Measurements from ENCODE around the gene FIP1L1.
A peak's percentile ranks its signal among the peaks of the same experiment; 100 is the strongest.
"Not testable (repeated sequence)": the region's sequence is repeated elsewhere in the genome, so short reads cannot be mapped to it uniquely, and the experiment has no call there.

Gene FIP1L1

GRCh38 chr4:53377319-53378170 is at the start of gene FIP1L1:
Gene FIP1L1, plus strand, starts transcription at chr4:53377641. Its CDS starts 198 bp downstream, at chr4:53377839.
- Histone ChIP-seq H3K9ac (ENCODE audit: low read length) (peak within 1 kb of the TSS; percentile 90), H3K27me3 (ENCODE audit: control insufficient read depth, insufficient read depth, low read length) (no peaks in the 10 kb centered on the region), H3K4me1 (ENCODE audit: control insufficient read depth, insufficient read depth, low read length) (peaks cover 13% of the 10 kb centered on the region), H3K36me3 (ENCODE audit: control insufficient read depth, insufficient read depth, low read length) (no peaks in the 10 kb centered on the region), H3K9me3 (ENCODE audit: control insufficient read depth, low read length) (no peaks in the 10 kb centered on the region), H3K4me3 (ENCODE audit: low read length) (peak within 1 kb of the TSS; percentile 62)

DNA sequence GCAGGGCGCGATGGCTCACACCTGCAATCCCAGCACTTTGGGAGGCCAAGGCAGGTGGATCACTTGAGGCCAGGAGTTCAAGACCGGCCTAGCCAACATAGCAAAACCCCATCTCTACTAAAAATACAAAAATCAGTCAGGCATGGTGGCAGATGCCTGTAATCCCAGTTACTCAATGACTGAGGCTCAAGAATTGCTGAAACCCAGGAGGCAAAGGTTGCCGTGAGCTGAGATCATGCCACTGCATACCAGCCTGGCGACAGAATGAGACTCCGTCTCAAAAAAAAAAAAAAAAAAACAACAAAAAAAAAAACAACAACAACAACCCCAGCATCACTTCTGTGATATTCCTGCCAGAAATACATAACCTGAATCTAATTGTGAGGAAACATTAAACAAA is 42.5 kb upstream of the FIP1L1 start:
- H3K9ac ChIP-seq (ENCODE audit: low read length); H3K9me3 ChIP-seq (ENCODE audit: control insufficient read depth, low read length); H3K27me3 ChIP-seq (ENCODE audit: control insufficient read depth, insufficient read depth, low read length); H3K4me3 ChIP-seq (ENCODE audit: low read length); H3K36me3 ChIP-seq (ENCODE audit: control insufficient read depth, insufficient read depth, low read length); H3K4me1 ChIP-seq (ENCODE audit: control insufficient read depth, insufficient read depth, low read length): not testable (repeated sequence)

DNA sequence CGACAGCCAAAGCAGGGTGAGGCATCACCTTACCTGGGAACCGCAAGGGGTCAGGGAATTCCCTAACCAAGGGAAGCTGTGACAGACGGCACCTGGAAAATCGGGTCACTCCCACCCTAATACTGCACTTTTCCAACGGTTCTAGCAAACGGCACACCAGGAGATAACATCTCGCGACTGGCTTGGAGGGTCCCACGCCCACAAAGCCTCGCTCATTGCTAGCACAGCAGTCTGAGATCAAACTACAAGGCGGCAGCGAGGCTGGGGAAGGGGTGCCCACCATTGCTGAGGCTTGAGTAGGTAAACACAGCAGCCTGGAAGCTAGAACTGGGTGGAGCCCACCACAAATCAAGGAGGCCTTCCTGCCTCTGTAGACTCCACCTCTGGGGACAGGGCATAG is 37.3 kb upstream of the FIP1L1 start:
- not testable (repeated sequence) for H3K36me3 ChIP-seq (ENCODE audit: control insufficient read depth, insufficient read depth, low read length); H3K9me3 ChIP-seq (ENCODE audit: control insufficient read depth, low read length); H3K9ac ChIP-seq (ENCODE audit: low read length); H3K4me3 ChIP-seq (ENCODE audit: low read length); H3K4me1 ChIP-seq (ENCODE audit: control insufficient read depth, insufficient read depth, low read length); H3K27me3 ChIP-seq (ENCODE audit: control insufficient read depth, insufficient read depth, low read length)

DNA sequence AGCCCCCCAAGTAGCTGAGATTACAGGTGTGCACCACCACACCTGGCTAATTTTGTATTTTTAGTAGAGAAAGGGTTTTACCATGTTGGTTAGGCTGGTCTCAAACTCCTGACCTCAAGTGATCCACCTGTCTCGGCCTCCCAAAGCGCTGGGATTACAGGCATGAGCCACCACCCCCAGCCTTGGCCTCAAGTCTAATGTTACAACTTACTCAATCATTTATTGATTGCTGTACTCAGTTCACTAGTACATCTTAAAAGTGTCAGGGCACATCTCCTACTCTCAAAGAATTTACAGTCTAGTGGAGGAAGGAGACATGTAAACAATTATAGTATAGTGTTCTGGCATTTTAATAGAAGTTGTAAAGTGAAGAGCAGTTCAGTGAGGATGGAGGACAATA is 31.0 kb upstream of the FIP1L1 start:
- H3K4me1 ChIP-seq (ENCODE audit: control insufficient read depth, insufficient read depth, low read length); H3K36me3 ChIP-seq (ENCODE audit: control insufficient read depth, insufficient read depth, low read length); H3K9me3 ChIP-seq (ENCODE audit: control insufficient read depth, low read length); H3K4me3 ChIP-seq (ENCODE audit: low read length); H3K9ac ChIP-seq (ENCODE audit: low read length); H3K27me3 ChIP-seq (ENCODE audit: control insufficient read depth, insufficient read depth, low read length): not testable (repeated sequence)

DNA sequence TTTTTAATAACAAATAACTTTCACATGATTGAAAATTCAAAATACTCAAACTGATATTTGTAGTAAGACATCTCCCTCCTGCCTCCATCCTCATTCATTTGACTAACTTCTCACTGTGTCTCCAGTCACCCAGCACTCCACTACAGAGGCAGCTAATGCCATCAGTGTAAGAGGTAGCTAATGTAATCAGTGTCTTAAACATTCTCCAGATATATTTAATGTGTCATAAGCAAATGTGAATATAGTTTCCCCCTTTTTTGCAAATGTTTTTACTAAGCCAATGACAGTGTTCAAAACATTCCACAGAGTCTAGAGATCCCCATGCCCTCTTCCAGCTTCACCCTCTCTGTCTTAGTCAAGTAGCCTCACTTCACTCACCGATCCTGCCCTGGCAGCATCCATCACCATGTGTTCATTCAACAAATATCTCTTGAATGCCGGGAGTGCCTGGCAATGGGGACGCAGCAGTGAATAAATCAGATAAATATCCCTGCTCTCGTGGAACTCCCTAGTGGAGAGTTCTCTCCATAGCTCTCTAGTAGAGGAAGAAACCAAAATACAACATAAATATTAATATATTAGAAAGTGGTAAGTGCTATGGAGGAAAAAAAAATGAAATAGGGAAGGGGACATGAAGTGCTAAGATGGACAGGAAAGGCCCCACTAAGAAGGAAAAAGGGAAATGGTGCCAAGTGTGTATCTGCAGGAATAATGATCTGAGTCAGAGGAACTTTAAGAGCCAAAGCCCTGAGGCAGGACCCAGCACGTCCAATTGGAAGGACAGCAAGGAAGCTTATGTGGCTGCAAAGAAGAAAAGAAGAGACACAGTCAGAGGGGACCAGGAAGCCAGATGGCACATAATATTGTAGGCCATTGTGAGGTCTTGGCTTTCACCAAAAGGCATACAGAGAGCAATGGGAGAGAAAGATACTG is 30.3 kb upstream of the FIP1L1 start:
- Histone ChIP-seq H3K4me1 (ENCODE audit: control insufficient read depth, insufficient read depth, low read length) (no peaks in the 10 kb centered on the region), H3K9ac (ENCODE audit: low read length) (no peak overlapping the region), H3K36me3 (ENCODE audit: control insufficient read depth, insufficient read depth, low read length) (no peaks in the 10 kb centered on the region), H3K4me3 (ENCODE audit: low read length) (no peak overlapping the region), H3K9me3 (ENCODE audit: control insufficient read depth, low read length) (no peaks in the 10 kb centered on the region), H3K27me3 (ENCODE audit: control insufficient read depth, insufficient read depth, low read length) (no peaks in the 10 kb centered on the region)

DNA sequence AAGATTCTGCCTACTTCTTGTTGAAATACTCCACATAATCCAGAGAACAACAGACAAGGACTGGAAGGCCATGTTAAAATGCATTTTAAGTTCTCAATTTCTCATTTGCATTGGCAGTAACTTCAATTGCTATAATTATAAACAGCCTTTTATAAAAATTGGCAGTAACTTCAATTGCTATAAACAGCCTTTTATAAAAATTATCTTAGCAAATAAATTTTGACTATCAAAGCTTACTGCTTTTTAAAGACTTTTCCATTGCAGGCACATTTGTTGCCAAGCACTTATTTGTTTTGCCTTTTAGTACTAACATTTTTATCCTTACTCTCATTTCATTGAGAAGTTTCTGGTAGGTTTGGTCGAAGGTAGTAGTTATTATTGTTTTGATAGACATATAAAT is 29.4 kb upstream of the FIP1L1 start:
- Histone ChIP-seq H3K4me3 (ENCODE audit: low read length) (no peak overlapping the region), H3K36me3 (ENCODE audit: control insufficient read depth, insufficient read depth, low read length) (no peaks in the 10 kb centered on the region), H3K9ac (ENCODE audit: low read length) (no peak overlapping the region), H3K27me3 (ENCODE audit: control insufficient read depth, insufficient read depth, low read length) (no peaks in the 10 kb centered on the region), H3K9me3 (ENCODE audit: control insufficient read depth, low read length) (no peaks in the 10 kb centered on the region), H3K4me1 (ENCODE audit: control insufficient read depth, insufficient read depth, low read length) (no peaks in the 10 kb centered on the region)

- Histone ChIP-seq H3K9ac (ENCODE audit: low read length) (no peak overlapping the region), H3K9me3 (ENCODE audit: control insufficient read depth, low read length) (no peaks in the 10 kb centered on the region), H3K36me3 (ENCODE audit: control insufficient read depth, insufficient read depth, low read length) (no peaks in the 10 kb centered on the region), H3K4me3 (ENCODE audit: low read length) (no peak overlapping the region), H3K27me3 (ENCODE audit: control insufficient read depth, insufficient read depth, low read length) (no peaks in the 10 kb centered on the region), H3K4me1 (ENCODE audit: control insufficient read depth, insufficient read depth, low read length) (no peaks in the 10 kb centered on the region)
Observed at GRCh38 chr4:53349091-53349491, 28.4 kb upstream of the FIP1L1 start.

DNA sequence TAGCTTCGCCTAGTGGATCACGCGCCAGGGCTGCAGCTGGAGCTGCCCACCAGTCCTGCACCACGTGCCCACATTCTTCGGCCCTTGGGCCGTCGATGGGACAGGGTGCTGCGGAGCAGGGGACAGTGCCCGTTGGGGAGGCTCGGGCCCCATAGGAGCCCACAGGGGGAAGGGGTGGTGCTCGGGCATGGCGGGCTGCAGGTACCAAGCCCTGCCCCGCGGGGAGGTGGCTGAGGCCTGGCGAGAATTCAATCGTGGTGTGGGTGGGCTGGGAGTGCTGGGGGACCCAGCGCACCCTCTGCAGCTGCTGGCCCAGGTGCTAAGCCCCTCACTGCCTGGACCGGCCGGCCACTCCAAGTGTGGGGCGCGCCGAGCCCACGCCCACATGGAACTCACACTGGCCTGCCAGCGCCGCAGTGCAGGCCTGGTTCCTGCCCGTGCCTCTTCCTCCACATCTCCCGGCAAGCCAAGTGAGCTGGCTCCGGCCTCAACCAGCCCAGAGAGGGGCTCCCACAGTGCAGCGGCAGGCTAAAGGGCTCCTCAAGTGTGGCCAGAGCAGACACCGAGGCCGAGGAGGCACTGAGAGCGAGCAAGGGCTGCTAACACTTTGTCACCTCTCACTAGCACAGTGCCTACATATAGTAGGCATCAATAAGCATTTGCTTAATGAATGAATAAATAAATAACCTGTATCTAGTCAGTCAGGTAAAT is 23.3 kb upstream of the FIP1L1 start:
- no peak overlapping the region for H3K4me3 ChIP-seq (ENCODE audit: low read length)
- H3K36me3 ChIP-seq (ENCODE audit: control insufficient read depth, insufficient read depth, low read length), result no peaks in the 10 kb centered on the region
- no peaks in the 10 kb centered on the region for H3K27me3 ChIP-seq (ENCODE audit: control insufficient read depth, insufficient read depth, low read length)
- no peaks in the 10 kb centered on the region for H3K4me1 ChIP-seq (ENCODE audit: control insufficient read depth, insufficient read depth, low read length)
- no peaks in the 10 kb centered on the region for H3K9me3 ChIP-seq (ENCODE audit: control insufficient read depth, low read length)
- no peak overlapping the region for H3K9ac ChIP-seq (ENCODE audit: low read length)

DNA sequence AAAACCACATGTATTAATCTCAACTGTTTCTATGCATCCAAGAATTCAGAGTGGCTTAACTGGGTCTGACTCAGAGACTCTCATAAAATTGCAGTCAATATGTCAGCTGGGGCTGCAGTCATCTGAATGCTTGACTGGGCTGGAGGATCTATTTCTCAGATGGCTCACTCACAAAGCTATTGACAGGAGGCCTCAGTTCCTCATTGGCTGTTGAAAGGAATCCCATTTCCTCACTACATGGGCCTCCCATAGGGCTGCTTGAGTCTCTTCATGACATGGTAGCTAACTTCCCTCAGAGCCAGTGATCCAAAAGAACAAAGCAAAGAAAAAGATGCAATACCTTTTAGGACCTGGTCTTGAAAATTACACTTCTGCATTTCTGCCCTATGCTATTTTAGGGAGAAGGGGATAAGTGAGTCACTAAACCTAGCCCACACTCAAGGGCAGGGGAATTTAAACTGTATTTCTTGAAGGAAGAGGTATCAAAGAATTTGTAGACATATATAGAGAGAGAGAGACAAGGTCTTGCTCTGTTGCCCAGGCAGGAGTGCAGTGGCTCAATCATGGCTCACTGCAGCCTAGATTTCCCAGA is 21.4 kb upstream of the FIP1L1 start:
- Histone ChIP-seq H3K9me3 (ENCODE audit: control insufficient read depth, low read length) (no peaks in the 10 kb centered on the region), H3K9ac (ENCODE audit: low read length) (no peak overlapping the region), H3K36me3 (ENCODE audit: control insufficient read depth, insufficient read depth, low read length) (no peaks in the 10 kb centered on the region), H3K27me3 (ENCODE audit: control insufficient read depth, insufficient read depth, low read length) (no peaks in the 10 kb centered on the region), H3K4me1 (ENCODE audit: control insufficient read depth, insufficient read depth, low read length) (no peaks in the 10 kb centered on the region), H3K4me3 (ENCODE audit: low read length) (no peak overlapping the region)

DNA sequence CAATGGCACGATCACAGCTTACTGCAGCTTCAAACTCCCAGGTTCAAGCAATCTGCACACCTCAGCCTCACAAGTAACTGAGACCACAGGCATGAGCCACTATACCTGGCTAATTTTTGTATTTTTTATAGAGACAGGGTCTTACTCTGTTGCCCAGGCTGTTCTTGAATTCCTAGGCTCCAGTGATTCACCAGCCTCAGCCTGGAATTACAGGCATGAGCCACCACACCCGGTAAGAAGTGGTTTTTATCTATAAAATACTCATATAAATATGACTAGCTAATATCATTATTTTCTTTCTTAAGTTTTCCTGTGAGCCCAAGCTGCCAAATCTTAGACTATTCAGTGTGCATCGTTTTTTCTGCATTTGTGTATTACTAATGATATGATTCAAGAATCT is 16.0 kb upstream of the FIP1L1 start:
- H3K4me3 ChIP-seq (ENCODE audit: low read length), result no peak overlapping the region
- no peaks in the 10 kb centered on the region for H3K9me3 ChIP-seq (ENCODE audit: control insufficient read depth, low read length)
- no peaks in the 10 kb centered on the region for H3K27me3 ChIP-seq (ENCODE audit: control insufficient read depth, insufficient read depth, low read length)
- H3K9ac ChIP-seq (ENCODE audit: low read length), result no peak overlapping the region
- no peaks in the 10 kb centered on the region for H3K36me3 ChIP-seq (ENCODE audit: control insufficient read depth, insufficient read depth, low read length)
- no peaks in the 10 kb centered on the region for H3K4me1 ChIP-seq (ENCODE audit: control insufficient read depth, insufficient read depth, low read length)

DNA sequence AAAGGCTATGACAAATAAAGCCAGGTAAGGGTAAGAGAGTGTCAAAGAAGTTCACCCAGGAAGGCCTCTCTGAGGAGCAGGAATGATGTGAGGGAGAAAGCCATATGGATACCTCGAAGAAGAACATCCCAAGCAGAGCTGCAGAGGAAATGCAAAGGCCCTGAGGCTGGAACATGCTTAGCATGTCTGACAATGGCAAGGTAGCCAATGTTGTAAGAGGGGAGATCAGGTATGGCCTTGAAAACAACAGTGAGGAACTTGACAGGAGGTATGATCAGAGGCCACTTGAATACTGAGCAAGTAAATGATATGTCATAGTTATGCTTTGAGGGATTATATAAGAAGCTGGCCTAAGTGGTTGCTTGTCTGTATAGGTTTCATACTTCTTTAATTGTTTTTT is 15.3 kb upstream of the FIP1L1 start:
- H3K9ac ChIP-seq (ENCODE audit: low read length), result no peak overlapping the region
- no peaks in the 10 kb centered on the region for H3K4me1 ChIP-seq (ENCODE audit: control insufficient read depth, insufficient read depth, low read length)
- no peaks in the 10 kb centered on the region for H3K36me3 ChIP-seq (ENCODE audit: control insufficient read depth, insufficient read depth, low read length)
- no peaks in the 10 kb centered on the region for H3K9me3 ChIP-seq (ENCODE audit: control insufficient read depth, low read length)
- no peak overlapping the region for H3K4me3 ChIP-seq (ENCODE audit: low read length)
- no peaks in the 10 kb centered on the region for H3K27me3 ChIP-seq (ENCODE audit: control insufficient read depth, insufficient read depth, low read length)

All from mucosa of stomach (tissue), 1 donor.